Activated T-helper 1 cell treated with anti-CD3 and anti-CD28 coated beads, Interleukin-12 subunit alpha, Interleukin-12 subunit beta, Interleukin-2, Interleukin-4 antibody, amounts not matched to agents 30 ng/mL and 10 ng/mL and 1 ng/mL, durations not matched to agents 14 hours and 24 hours and 36 hours (primary cell): ENCODE measurements around the gene IRAK2. TPM values are rescaled to one million over a fixed set of nuclear protein-coding genes. Genes with fewer than 3 reads are reported as not detected.

ENCODE experiments used
- DNase-seq: peaks from one replicate; pipeline ENCODE4 v3.0.0; 2021; ENCODE audit warnings: low spot score
- H3K27ac Mint-ChIP-seq: one replicate; pipeline ENCODE4 v1.8.0; 2021; ENCODE audit warnings: mild to moderate bottlenecking, mixed read lengths
- H3K27me3 Mint-ChIP-seq: one replicate; pipeline ENCODE4 v1.8.0; 2022; ENCODE audit warnings: mild to moderate bottlenecking, moderate library complexity, mixed read lengths; ENCODE audit not compliant: insufficient read depth
- H3K36me3 Mint-ChIP-seq: one replicate; pipeline ENCODE4 v1.8.0; 2021; ENCODE audit warnings: low read depth, mixed read lengths
- H3K4me1 Mint-ChIP-seq: one replicate; pipeline ENCODE4 v1.8.0; 2021; ENCODE audit warnings: low read depth, mixed read lengths
- H3K4me3 Mint-ChIP-seq: one replicate; pipeline ENCODE4 v1.8.0; 2021; ENCODE audit warnings: mild to moderate bottlenecking, moderate library complexity, mixed read lengths
- H3K9me3 Mint-ChIP-seq: one replicate; pipeline ENCODE4 v1.8.0; 2021; ENCODE audit warnings: mixed read lengths
- intact Hi-C: fragments of 100-400 bp; cut with micrococcal nuclease; formaldehyde crosslinking; loops from one replicate; pipeline ENCODE4 v1.15.1; 2024
- total RNA-seq: library from RNA; stranded (reverse); gene quantifications from 2 replicates; pipeline ENCODE4 v1.2.3, GENCODE V29; 2022

The IRAK2 gene
- total RNA-seq, 1 donor from 2014 or later: 8.6 TPM

DNA sequence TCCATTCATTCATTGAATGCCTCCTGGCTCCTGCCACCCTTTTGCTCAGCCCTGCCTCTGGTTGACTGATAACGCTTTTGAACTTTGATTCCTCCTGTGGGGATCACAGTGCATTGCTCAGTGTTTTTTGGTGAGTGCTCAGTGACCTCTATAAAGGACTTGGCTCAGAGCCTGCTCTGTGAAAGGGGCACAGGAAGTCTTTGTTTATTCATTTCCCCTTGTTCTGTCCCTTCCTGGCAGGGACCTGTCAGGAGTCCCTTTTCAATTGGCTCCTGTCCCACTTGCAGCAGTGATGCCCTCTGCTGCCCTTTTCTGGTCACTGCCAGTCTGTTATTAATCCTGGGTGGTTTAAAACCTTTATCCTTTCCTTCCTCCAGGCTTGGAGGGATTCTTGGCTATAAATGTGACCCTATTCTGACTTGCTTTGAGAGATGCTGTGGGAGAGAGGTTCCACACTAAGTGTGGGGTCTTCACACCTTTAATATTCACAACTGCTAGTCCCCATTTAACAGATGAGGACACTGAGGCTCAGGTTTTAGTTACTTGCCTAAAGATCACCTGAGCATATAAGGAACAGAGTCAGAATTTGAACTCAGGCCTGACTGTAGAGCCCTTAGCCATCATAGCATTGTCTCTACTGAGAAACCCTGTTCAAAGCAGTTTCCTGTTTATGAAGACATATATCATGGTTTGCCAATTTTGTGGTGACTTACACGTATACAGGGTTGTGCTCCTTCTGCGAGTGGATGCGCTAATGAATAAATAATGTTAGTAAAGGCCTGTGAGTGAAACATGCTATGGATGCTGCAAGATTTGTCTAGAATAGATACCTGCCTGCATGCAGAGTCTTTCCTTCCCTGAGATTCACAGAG is 60.3 kb downstream of the IRAK2 start:
- peak overlapping the region; percentile 97 for H3K27ac Mint-ChIP-seq
- DNase-seq: peak; percentile 45
- H3K4me1 Mint-ChIP-seq: peaks cover 74% of the 10 kb centered on the region
- intact Hi-C loops: loop anchor here (1.0 to 10.0 kb wide), 6 partner anchors 17 to 290 kb away; partner anchors contain the start of genes BRK1, CRELD1, FANCD2 and IRAK2
- H3K4me3 Mint-ChIP-seq: peak overlapping the region; percentile 73
- H3K27me3 Mint-ChIP-seq: peaks cover 3% of the 10 kb centered on the region
- peaks cover 45% of the 10 kb centered on the region for H3K36me3 Mint-ChIP-seq
- H3K9me3 Mint-ChIP-seq: peaks cover 4% of the 10 kb centered on the region

DNA sequence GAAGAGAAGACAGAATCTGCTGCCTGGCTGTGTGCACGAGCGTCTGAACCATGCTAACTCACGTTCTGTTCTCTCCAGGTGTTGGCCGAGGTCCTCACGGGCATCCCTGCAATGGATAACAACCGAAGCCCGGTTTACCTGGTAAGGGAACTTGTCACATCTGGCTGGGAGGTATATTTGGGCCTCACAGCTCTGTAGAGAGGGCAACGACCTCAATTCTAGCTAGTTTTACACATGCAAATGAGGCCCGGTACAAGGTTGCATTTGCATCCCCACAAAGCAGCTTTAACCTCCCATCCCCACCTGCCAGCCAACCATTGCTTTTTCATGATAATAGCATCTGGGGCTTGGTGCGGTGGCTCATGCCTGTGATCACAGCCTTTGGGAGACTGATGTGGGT is 61.6 kb downstream of the IRAK2 start:
- peaks cover 38% of the 10 kb centered on the region for H3K36me3 Mint-ChIP-seq
- peaks cover 3% of the 10 kb centered on the region for H3K27me3 Mint-ChIP-seq
- H3K9me3 Mint-ChIP-seq: peaks cover 4% of the 10 kb centered on the region
- peaks cover 64% of the 10 kb centered on the region for H3K4me1 Mint-ChIP-seq
- H3K27ac Mint-ChIP-seq: no peak overlapping the region
- H3K4me3 Mint-ChIP-seq: no peak overlapping the region
- intact Hi-C loops: loop anchor here (10.0 kb wide), 1 partner anchor 291 kb away; the partner anchor contains the start of gene CRELD1
- no peak for DNase-seq

DNA sequence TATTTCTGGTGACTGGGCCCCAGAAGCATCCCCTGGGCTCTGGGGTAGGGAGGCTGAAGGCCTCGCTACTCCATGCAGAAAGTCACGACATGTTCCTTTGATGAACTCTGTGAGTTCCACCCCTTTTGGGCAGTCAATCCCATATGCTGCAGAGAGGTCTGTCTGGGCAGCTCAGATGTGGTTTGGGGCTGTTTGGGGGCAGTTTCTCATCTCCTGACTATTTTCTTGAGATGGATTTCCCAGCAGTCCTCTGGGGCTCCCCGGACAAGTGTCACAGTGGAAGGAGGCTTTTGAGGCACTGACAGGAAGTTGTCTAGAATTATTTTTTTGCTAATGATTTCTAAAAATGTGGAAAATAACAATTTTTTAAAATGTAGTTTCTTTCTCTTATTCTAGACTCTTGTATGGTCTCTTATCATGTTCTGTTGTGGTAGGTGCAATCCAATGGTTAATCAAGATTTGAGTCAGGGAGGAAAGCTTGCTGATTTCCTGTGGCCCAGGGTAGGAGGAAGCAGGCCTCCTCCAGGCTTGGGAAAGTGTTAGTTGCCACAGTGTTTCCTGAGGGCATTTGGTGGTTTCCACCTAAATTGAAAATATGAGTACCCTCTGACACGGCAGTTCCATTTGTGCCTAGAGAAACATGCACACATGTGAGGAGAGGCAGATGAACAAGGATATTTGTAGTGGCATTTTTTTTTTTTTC is 63.7 kb downstream of the IRAK2 start:
- Mint-ChIP-seq H3K9me3 (peaks cover 4% of the 10 kb centered on the region), H3K4me1 (peaks cover 49% of the 10 kb centered on the region), H3K4me3 (peak overlapping the region; percentile 56), H3K36me3 (peaks cover 27% of the 10 kb centered on the region), H3K27ac (peak overlapping the region; percentile 92), H3K27me3 (peaks cover 3% of the 10 kb centered on the region)
- intact Hi-C loops: loop anchor here (1.0 to 10.0 kb wide), 5 partner anchors 14 to 294 kb away; partner anchors contain the start of gene CRELD1
- DNase-seq: peak; percentile 44

DNA sequence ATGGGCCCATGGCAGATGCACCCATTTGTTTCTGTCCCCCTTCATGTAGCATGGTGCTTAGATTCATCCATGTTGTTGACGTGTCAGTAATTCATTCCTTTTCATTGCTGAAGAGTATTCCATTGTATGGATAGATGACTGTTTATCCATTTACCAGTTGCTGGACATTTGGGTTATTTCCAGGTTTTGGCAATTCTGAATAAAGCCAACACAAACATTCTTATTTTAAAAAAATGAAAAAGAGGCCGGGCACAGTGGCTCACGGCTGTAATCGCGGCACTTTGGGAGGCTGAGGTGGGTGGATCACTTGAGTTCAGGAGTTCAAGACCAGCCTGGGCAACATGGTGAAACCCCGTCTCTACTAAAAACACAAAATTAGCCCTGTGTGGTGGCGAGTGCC is 64.9 kb downstream of the IRAK2 start:
- Mint-ChIP-seq H3K4me1 (peaks cover 40% of the 10 kb centered on the region), H3K27ac (peak overlapping the region; percentile 92), H3K36me3 (peaks cover 28% of the 10 kb centered on the region), H3K4me3 (no peak overlapping the region), H3K9me3 (peaks cover 3% of the 10 kb centered on the region), H3K27me3 (peaks cover 3% of the 10 kb centered on the region)
- DNase-seq: no peak
- intact Hi-C loops: loop anchor here (10.0 kb wide), 1 partner anchor 295 kb away; the partner anchor contains the start of gene CRELD1

DNA sequence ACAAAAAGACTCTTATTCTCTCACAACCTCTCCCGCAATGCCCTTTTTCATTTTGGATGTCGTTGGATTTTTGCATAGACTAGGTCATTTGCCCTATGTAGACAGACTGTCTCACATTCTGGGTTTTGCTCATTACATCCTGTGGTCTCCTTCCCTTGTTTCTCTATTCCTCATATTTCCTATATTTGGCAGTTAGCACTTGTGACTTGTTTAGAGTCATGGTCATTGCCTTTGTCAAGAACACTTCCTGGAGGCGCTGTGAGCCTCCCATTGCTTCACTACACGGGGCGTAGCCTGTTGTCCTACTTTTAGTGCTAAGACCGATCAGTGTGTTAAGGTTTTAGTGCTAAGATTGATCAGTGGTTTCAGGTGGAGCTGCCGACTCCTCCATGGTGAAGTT is 67.4 kb downstream of the IRAK2 start:
- peaks cover 40% of the 10 kb centered on the region for H3K36me3 Mint-ChIP-seq
- intact Hi-C loops: no loop called here
- peaks cover 28% of the 10 kb centered on the region for H3K4me1 Mint-ChIP-seq
- H3K4me3 Mint-ChIP-seq: no peak overlapping the region
- H3K9me3 Mint-ChIP-seq: peaks cover 3% of the 10 kb centered on the region
- no peak for DNase-seq
- H3K27me3 Mint-ChIP-seq: no peaks in the 10 kb centered on the region
- no peak overlapping the region for H3K27ac Mint-ChIP-seq

DNA sequence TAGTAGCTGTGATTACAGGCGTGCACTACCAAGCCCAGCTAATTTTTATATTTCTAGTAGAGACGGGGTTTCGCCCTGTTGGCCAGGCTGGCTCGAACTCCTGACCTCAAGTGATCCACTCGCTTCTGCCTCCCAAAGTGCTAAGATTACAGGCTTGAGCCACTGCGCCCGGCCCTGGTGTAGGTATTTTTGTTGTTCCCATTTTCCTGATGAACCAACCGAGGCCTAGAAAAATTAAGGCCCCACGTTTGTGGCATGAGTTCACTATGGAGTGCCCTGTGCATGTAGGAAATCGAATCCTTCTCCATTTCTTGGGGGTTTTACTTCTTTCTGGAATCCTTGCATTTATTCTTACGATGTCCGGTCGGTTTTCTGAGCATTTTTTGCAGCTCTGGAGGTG is 69.3 kb downstream of the IRAK2 start:
- no peak overlapping the region for H3K27ac Mint-ChIP-seq
- peaks cover 45% of the 10 kb centered on the region for H3K36me3 Mint-ChIP-seq
- H3K9me3 Mint-ChIP-seq: peaks cover 7% of the 10 kb centered on the region

DNA sequence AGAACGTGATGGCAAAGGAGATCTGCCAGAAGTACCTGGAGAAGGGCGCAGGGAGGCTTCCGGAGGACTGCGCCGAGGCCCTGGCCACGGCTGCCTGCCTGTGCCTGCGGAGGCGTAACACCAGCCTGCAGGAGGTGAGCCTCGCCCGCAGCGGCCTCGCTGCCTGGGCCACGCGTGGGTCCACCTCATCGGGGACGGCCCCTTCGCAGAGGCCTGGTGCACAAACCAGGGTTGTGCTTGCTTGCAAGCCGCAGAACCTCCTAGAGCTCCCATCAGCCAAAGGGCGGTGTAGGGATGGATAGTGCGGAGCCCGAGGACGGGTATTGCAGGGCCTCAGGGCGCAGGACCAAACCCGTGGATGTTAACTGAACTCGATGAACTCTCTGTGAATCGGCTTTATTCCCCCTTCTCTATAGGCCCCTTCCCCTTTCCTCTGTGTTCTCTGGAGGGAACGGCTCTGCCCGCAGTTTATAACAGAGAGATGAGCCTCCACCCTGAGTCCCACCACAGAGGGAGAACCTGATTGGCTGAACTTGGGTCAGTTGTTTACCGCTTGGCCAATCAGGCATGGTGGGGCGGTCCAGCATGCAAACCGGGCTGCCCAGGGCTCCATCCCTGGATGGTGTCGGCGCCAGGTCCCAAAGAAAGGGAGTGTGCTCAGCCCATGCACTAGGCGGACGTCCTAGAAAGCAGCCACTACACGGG is 70.0 kb downstream of the IRAK2 start:
- peaks cover 28% of the 10 kb centered on the region for H3K4me1 Mint-ChIP-seq
- H3K9me3 Mint-ChIP-seq: peaks cover 7% of the 10 kb centered on the region
- peaks cover 47% of the 10 kb centered on the region for H3K36me3 Mint-ChIP-seq
- H3K4me3 Mint-ChIP-seq: no peak overlapping the region
- DNase-seq: no peak
- H3K27me3 Mint-ChIP-seq: no peaks in the 10 kb centered on the region
- H3K27ac Mint-ChIP-seq: no peak overlapping the region
- intact Hi-C loops: no loop called here

More for the DNA sequence above, 69.3 kb downstream of the IRAK2 start:
- intact Hi-C loops: no loop called here
- Mint-ChIP-seq H3K4me1 (peaks cover 32% of the 10 kb centered on the region), H3K27me3 (no peaks in the 10 kb centered on the region), H3K4me3 (no peak overlapping the region)
- DNase-seq: no peak

DNA sequence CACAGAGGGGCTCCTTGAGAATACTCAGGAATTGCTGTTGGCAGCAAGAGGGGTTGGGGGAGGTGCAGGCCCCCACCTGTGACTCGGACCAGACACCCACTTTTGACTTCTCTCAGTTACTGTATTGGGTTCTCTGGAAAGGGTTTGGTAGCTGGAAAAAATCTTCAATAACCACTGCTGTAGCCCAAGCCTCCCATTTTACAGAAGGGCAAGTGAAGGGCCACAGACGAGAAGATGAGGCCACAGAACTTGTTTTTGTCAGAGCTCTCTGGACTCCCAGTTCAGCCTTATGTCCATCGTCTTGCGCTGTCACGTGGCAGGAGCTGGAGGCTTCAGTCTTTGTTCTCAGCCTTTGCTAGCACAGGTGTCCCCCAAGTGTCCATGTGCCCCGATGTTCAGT is 70.8 kb downstream of the IRAK2 start:
- H3K27ac Mint-ChIP-seq: no peak overlapping the region
- peaks cover 28% of the 10 kb centered on the region for H3K4me1 Mint-ChIP-seq
- H3K27me3 Mint-ChIP-seq: no peaks in the 10 kb centered on the region
- no peak for DNase-seq
- intact Hi-C loops: no loop called here
- peaks cover 7% of the 10 kb centered on the region for H3K9me3 Mint-ChIP-seq
- no peak overlapping the region for H3K4me3 Mint-ChIP-seq
- peaks cover 46% of the 10 kb centered on the region for H3K36me3 Mint-ChIP-seq

DNA sequence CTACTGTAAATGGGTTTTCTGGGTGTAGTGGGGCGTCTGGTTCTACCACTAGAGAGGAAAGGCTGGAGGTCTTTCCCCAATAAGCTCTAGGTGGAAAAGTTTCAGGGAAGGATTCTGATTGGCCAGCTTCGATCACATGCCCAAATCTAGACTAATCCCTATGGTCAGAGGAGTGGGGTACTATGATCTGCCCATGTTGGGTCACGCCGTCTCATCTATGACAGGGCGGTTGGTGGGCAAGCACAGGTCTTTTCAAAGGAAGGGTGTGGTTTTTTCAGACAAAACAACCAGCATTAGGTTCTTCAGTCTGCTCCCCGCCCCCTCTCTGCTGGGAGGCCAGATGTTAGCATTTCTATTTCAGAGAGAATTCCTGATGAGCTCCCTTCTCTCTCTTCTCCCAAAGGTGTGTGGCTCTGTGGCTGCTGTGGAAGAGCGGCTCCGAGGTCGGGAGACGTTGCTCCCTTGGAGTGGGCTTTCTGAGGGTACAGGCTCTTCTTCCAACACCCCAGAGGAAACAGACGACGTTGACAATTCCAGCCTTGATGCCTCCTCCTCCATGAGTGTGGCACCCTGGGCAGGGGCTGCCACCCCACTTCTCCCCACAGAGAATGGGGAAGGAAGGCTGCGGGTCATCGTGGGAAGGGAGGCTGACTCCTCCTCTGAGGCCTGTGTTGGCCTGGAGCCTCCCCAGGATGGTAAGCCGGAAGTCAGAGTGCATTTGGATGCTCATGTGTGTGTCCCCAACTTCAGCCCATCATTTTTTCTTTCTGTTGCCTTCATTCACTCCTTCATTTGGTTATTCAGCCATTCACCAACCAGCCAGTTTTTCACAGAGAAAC is 73.8 kb downstream of the IRAK2 start:
- intact Hi-C loops: no loop called here
- H3K9me3 Mint-ChIP-seq: peaks cover 7% of the 10 kb centered on the region
- DNase-seq: peak; percentile 22
- H3K4me3 Mint-ChIP-seq: peak overlapping the region; percentile 2
- peaks cover 43% of the 10 kb centered on the region for H3K4me1 Mint-ChIP-seq
- no peaks in the 10 kb centered on the region for H3K27me3 Mint-ChIP-seq
- peak overlapping the region; percentile 85 for H3K27ac Mint-ChIP-seq
- H3K36me3 Mint-ChIP-seq: peaks cover 54% of the 10 kb centered on the region

DNA sequence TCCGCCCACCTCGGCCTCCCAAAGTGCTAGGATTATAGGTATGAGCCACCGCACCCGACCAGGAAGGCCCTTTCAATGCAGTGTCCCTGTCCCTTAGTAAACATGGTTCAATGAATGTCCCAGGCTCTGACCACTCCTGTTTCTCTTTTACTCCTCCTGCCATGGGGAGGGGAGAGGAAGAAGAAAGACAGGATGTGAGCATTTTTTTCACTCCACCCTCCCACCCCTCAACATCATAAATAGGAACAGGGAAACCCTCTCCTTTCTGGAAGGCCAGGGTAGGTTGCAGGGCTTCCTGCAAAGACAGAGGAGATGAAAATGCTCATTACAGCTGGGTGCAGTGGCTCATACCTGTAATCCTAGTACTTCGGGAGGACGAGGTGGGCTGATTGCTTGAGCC is 76.1 kb downstream of the IRAK2 start:
- H3K9me3 Mint-ChIP-seq: peaks cover 25% of the 10 kb centered on the region
- H3K27me3 Mint-ChIP-seq: no peaks in the 10 kb centered on the region
- DNase-seq: no peak
- H3K4me3 Mint-ChIP-seq: no peak overlapping the region
- H3K36me3 Mint-ChIP-seq: peaks cover 62% of the 10 kb centered on the region
- peaks cover 62% of the 10 kb centered on the region for H3K4me1 Mint-ChIP-seq
- intact Hi-C loops: no loop called here
- H3K27ac Mint-ChIP-seq: peak overlapping the region; percentile 65

DNA sequence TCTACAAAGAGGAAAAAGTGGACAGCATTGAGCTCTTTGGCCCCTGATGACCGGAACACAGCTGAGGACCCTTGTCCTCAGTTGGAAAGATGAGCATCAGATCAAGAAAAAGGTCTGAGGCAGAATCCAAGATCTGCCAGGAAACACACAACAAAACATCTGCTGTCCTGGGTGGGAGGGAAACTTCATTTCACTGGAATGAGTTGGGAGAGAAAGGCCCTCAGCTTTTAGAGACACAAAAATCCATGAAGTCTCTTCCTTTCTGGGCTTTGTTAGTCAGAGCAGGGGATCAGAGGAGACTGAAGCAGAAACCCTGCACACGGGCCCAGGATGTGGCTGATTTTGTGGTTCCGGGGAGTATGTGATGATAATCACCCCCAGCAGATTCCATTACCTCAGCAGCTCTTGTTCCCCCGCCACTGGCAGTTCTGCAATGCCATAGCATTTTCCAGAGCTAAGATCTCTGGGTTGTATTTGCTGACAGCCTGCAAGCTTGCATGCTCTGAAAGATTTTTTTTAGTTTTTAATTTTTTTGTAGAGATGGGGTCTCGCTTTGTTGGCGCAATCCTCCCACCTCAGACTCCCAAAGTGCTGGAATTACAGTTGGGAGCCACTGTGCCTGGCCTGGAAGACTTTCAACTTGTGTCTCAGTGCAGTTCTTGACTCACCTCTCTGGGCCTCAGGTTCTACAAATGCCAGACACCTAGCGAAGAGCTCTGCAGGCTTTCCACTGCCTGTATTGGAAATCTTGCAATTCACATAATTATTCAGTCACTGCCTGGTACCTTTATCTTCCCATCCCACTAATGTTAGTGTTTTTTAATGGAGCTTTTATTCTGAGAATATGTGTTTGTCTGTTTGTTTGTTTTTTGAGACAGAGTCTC is 77.7 kb downstream of the IRAK2 start:
- H3K4me1 Mint-ChIP-seq: peaks cover 57% of the 10 kb centered on the region
- no peaks in the 10 kb centered on the region for H3K27me3 Mint-ChIP-seq
- H3K27ac Mint-ChIP-seq: peak overlapping the region; percentile 98
- intact Hi-C loops: loop anchor here (1.0 to 2.0 kb wide), 7 partner anchors 8 to 78 kb away; partner anchors contain the start of genes IRAK2 and SEC13
- H3K36me3 Mint-ChIP-seq: peaks cover 58% of the 10 kb centered on the region
- DNase-seq: peak; percentile 81
- peaks cover 27% of the 10 kb centered on the region for H3K9me3 Mint-ChIP-seq
- H3K4me3 Mint-ChIP-seq: peak overlapping the region; percentile 68
